Measurements from ENCODE around the gene IDE. TPM values are rescaled to one million over a fixed set of nuclear protein-coding genes. Genes with fewer than 3 reads are reported as not detected.

IDE gene
- total and polyA plus RNA-seq, 2 of the 4 experiments (the other 2 are of a cell fraction): 9.3 to 27.4 TPM

GRCh38 chr10:92547676-92548075 is 26.2 kb downstream of the IDE start:
- H4K8ac ChIP-seq (ENCODE audit: low read depth in 2 of 2, low read length in 2 of 2): no peak overlapping the region
- no TSS peak for BruUV-seq (replicated peaks)

More at GRCh38 chr10:92547676-92548075, 26.2 kb downstream of the IDE start:
- Histone ChIP-seq H4K5ac (ENCODE audit: low read depth, low read length) (no peak overlapping the region), H3K9me1 (ENCODE audit: insufficient read depth, low read length) (peaks cover 4% of the 10 kb centered on the region; the same call in 1 of the 2 replicates), H4K91ac (ENCODE audit: insufficient read depth, low read depth, low read length) (no peak overlapping the region), H2AFZ (replicated peaks; ENCODE audit: low read length, poor library complexity) (no peak overlapping the region), H3K4ac (ENCODE audit: low read depth, low read length) (no peak overlapping the region), H3K9me3 (ENCODE audit: control insufficient read depth, insufficient read depth, low read length) (no peaks in the 10 kb centered on the region), H3K4me2 (ENCODE audit: low read depth, low read length) (no peak overlapping the region), H3K4me1 (ENCODE audit: control insufficient read depth, insufficient read depth, low read length) (peaks cover 2% of the 10 kb centered on the region), H3K9ac (ENCODE audit: low read depth, low read length) (no peak overlapping the region), H3K4me3 (ENCODE audit: insufficient read depth, low read depth, low read length) (no peak overlapping the region), H2AK9ac (replicated peaks; ENCODE audit: low read depth, low read length, poor library complexity) (no peak overlapping the region), H3K14ac (replicated peaks; ENCODE audit: low read depth, low read length) (no peak overlapping the region), H3K36me3 (ENCODE audit: control insufficient read depth, insufficient read depth, low read length) (peaks cover 3% of the 10 kb centered on the region; the same call in 1 of the 2 replicates), H2AK5ac (ENCODE audit: low read depth, low read length) (no peak overlapping the region), H3K79me1 (ENCODE audit: low read depth in 1 of 2, low read length in 2 of 2) (peaks cover 10 to 50% of the 10 kb centered on the region in 2 experiments), H2BK5ac (ENCODE audit: low read depth, low read length, poor library complexity, severe bottlenecking) (no peak overlapping the region), H3K18ac (ENCODE audit: low read depth, low read length) (no peak overlapping the region), H3K23ac (ENCODE audit: low read depth, low read length) (no peak overlapping the region), H2BK120ac (ENCODE audit: low read depth, low read length) (no peak overlapping the region), H3K56ac (ENCODE audit: extremely low read depth, insufficient read depth, low read length) (no peak overlapping the region), H2BK15ac (ENCODE audit: low read depth, low read length) (no peak overlapping the region), H4K20me1 (ENCODE audit: insufficient read depth, low read length) (peaks cover 5% of the 10 kb centered on the region), H3K27me3 (ENCODE audit: control insufficient read depth, insufficient read depth, low read length) (no peaks in the 10 kb centered on the region), H2BK20ac (ENCODE audit: low read depth, low read length) (no peak overlapping the region), H3K27ac (ENCODE audit: insufficient read depth, low read length) (no peak overlapping the region)
- in situ Hi-C loops (cut with MboI; ENCODE audit: low sequenced_read_pairs): no loop called here
- TF ChIP-seq, protein P1, sequence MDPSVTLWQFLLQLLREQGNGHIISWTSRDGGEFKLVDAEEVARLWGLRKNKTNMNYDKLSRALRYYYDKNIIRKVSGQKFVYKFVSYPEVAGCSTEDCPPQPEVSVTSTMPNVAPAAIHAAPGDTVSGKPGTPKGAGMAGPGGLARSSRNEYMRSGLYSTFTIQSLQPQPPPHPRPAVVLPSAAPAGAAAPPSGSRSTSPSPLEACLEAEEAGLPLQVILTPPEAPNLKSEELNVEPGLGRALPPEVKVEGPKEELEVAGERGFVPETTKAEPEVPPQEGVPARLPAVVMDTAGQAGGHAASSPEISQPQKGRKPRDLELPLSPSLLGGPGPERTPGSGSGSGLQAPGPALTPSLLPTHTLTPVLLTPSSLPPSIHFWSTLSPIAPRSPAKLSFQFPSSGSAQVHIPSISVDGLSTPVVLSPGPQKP (IDR thresholded peaks at IDR 0.05; ENCODE audit: borderline replicate concordance, low read depth, low read length): no peak
- TF ChIP-seq, protein P2, sequence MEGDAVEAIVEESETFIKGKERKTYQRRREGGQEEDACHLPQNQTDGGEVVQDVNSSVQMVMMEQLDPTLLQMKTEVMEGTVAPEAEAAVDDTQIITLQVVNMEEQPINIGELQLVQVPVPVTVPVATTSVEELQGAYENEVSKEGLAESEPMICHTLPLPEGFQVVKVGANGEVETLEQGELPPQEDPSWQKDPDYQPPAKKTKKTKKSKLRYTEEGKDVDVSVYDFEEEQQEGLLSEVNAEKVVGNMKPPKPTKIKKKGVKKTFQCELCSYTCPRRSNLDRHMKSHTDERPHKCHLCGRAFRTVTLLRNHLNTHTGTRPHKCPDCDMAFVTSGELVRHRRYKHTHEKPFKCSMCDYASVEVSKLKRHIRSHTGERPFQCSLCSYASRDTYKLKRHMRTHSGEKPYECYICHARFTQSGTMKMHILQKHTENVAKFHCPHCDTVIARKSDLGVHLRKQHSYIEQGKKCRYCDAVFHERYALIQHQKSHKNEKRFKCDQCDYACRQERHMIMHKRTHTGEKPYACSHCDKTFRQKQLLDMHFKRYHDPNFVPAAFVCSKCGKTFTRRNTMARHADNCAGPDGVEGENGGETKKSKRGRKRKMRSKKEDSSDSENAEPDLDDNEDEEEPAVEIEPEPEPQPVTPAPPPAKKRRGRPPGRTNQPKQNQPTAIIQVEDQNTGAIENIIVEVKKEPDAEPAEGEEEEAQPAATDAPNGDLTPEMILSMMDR (conservative IDR thresholded peaks at IDR 0.05; ENCODE audit: low read depth, low read length): no peak
- TF ChIP-seq BHLHE40 (IDR thresholded peaks at IDR 0.05; ENCODE audit: low read depth, low read length): no peak
- TF ChIP-seq MXI1 (IDR thresholded peaks at IDR 0.05; ENCODE audit: borderline replicate concordance, low read depth, low read length): no peak
- no peak for TF ChIP-seq MAZ (IDR thresholded peaks at IDR 0.05; ENCODE audit: borderline replicate concordance, low read depth, low read length)
- TF ChIP-seq POLR2A (IDR thresholded peaks at IDR 0.05; ENCODE audit: low read depth, low read length): no peak
- TF ChIP-seq FOS (IDR thresholded peaks at IDR 0.05; ENCODE audit: low read depth, low read length): no peak
- no peak for TF ChIP-seq CHD1 (IDR thresholded peaks at IDR 0.05; ENCODE audit: low read depth, low read length)
- TF ChIP-seq RAD21 (IDR thresholded peaks at IDR 0.05; ENCODE audit: low read length): no peak
- TF ChIP-seq USF2 (IDR thresholded peaks at IDR 0.05; ENCODE audit: low read depth, low read length): no peak
- TF ChIP-seq MAFK (IDR thresholded peaks at IDR 0.05; ENCODE audit: low read depth, low read length): no peak
- no peak for TF ChIP-seq RFX5 (IDR thresholded peaks at IDR 0.05; ENCODE audit: low read depth, low read length)
- no peak for TF ChIP-seq NFE2L2 (IDR thresholded peaks at IDR 0.05; ENCODE audit: low read depth, low read length)
- no peak for TF ChIP-seq SMC3 (IDR thresholded peaks at IDR 0.05; ENCODE audit: low read depth, low read length)
- TF ChIP-seq CEBPB (IDR thresholded peaks at IDR 0.05; ENCODE audit: low read depth, low read length): no peak
- no peak for TF ChIP-seq RCOR1 (IDR thresholded peaks at IDR 0.05; ENCODE audit: insufficient replicate concordance, low read length)
- intact Hi-C loops (cut with micrococcal nuclease): no loop called here
- DNase-seq (no peak), ATAC-seq (ENCODE audit: low read depth) (no peak)
- whole genome bisulfite sequencing, 2 experiments (ENCODE audit: extremely low coverage in 2 of 2, insufficient read length in 1 of 2): 57% methylated on average over 2 of the region's 4 CpGs; no CpG with 5 or more reads in 1 of the 2 experiments
- CTCF ChIA-PET: no interaction called here
- POLR2A ChIA-PET (ENCODE audit: unreplicated experiment): no interaction called here
- dilution Hi-C loops (cut with HindIII; ENCODE audit: low sequenced_read_pairs, unreplicated experiment): no loop called here
